Measurements from ENCODE around the gene MKNK2. TPM values are rescaled to one million over a fixed set of nuclear protein-coding genes. Genes with fewer than 3 reads are reported as not detected.

MKNK2 gene
- polyA plus RNA-seq, 1 of the 3 experiments (the other 2 are of a cell fraction), result 65.4 TPM

DNA sequence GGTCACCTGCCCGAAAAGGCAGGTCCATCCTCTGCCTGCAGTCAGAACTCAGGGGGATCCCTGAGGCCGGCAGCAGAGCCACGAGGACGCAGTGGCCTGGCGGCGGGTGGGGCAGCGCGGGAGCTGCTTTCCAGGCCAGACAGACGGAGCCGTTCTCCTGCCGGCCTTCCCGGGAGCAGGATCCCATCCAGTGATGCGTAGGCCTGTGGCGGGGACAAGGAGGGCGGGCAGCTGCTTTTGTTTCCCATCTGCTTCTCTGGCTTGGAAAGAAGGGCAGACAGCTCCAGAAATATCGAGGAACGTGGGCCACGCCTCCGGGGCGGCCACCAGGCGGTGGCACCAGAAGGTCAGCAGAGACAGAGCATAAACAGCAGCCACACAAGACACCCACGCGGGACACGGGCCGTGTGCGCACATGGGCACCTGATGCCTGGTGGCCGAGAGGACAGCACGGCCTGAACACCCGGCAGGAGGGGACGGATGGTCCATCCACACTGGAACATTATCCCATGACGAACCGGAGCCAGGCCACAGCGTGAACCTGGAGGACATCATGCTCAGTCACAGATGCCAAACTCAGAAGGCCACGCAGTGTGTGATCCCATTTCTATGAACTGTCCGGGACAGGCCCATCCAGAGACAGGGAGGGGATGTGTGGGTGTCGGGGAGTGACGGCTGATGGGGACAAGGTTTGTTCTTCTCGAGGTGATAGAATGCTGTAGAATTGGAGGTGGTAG is 13.9 kb upstream of the MKNK2 start:
- Histone ChIP-seq H3K27ac (ENCODE audit: low read depth in 2 of 2, low read length in 1 of 2) (peak overlapping the region in 1 of 2 experiments; percentile 60; a peak in 1 of 4 replicates), H3K9ac (no peak overlapping the region), H3K27me3 (ENCODE audit: insufficient read depth) (no peaks in the 10 kb centered on the region), H3K4me3 (ENCODE audit: low read depth in 2 of 2, low read length in 1 of 2) (no peak overlapping the region), H3K79me2 (ENCODE audit: insufficient read depth) (no peaks in the 10 kb centered on the region; the same call in 1 of the 2 replicates), H3K4me1 (ENCODE audit: control insufficient read depth in 1 of 2, insufficient read depth in 2 of 2, low read depth in 1 of 2, low read length in 1 of 2) (peaks cover 15 to 30% of the 10 kb centered on the region in 2 experiments; a peak in 3 of 4 replicates), H3K9me3 (no peaks in the 10 kb centered on the region), H3K36me3 (replicated peaks in 1 of 2; ENCODE audit: control insufficient read depth in 1 of 2, insufficient read depth in 2 of 2, low read length in 1 of 2) (no peaks in the 10 kb centered on the region), H3K4me2 (no peak overlapping the region), H3F3A (replicated peaks; ENCODE audit: insufficient read depth) (peaks cover 12% of the 10 kb centered on the region), H3K9me2 (no peaks in the 10 kb centered on the region), H4K20me1 (ENCODE audit: insufficient read depth) (no peaks in the 10 kb centered on the region), H2AFZ (ENCODE audit: low read depth) (no peak overlapping the region)
- WGBS (ENCODE audit: low lambda C conversion rate), result 83% methylated on average over 32 of the region's 38 CpGs
- ChIA-PET POLR2A (no interaction called here), CTCF (interaction anchor here (0.8 to 1.7 kb wide), 3 partner anchors 23 to 122 kb away, joined by 3 read pairs; no protein-coding TSS in a partner anchor)
- DNase-seq, result no peak
- TF ChIP-seq, protein P1, sequence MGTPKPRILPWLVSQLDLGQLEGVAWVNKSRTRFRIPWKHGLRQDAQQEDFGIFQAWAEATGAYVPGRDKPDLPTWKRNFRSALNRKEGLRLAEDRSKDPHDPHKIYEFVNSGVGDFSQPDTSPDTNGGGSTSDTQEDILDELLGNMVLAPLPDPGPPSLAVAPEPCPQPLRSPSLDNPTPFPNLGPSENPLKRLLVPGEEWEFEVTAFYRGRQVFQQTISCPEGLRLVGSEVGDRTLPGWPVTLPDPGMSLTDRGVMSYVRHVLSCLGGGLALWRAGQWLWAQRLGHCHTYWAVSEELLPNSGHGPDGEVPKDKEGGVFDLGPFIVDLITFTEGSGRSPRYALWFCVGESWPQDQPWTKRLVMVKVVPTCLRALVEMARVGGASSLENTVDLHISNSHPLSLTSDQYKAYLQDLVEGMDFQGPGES (IDR thresholded peaks at IDR 0.05; ENCODE audit: low read depth, low read length), result no peak
- TF ChIP-seq, protein P2, sequence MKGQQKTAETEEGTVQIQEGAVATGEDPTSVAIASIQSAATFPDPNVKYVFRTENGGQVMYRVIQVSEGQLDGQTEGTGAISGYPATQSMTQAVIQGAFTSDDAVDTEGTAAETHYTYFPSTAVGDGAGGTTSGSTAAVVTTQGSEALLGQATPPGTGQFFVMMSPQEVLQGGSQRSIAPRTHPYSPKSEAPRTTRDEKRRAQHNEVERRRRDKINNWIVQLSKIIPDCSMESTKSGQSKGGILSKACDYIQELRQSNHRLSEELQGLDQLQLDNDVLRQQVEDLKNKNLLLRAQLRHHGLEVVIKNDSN (IDR thresholded peaks at IDR 0.05; ENCODE audit: borderline replicate concordance, low read depth), result no peak
- TF ChIP-seq RXRA (IDR thresholded peaks at IDR 0.05; ENCODE audit: borderline replicate concordance, low read depth) (no peak), FOXM1 (IDR thresholded peaks at IDR 0.05; ENCODE audit: low read depth) (no peak), JUND (IDR thresholded peaks at IDR 0.05) (no peak), ELF1 (IDR thresholded peaks at IDR 0.05) (no peak), RFX5 (IDR thresholded peaks at IDR 0.05; ENCODE audit: low read length) (no peak), MXI1 (IDR thresholded peaks at IDR 0.05; ENCODE audit: low read depth, low read length) (no peak), SMC3 (IDR thresholded peaks at IDR 0.05; ENCODE audit: low read depth, low read length) (no peak), CHD2 (IDR thresholded peaks at IDR 0.05; ENCODE audit: low read length, partially characterized antibody) (no peak), YY1 (IDR thresholded peaks at IDR 0.05; ENCODE audit: low read depth) (no peak)
- TF ChIP-seq, protein P3, sequence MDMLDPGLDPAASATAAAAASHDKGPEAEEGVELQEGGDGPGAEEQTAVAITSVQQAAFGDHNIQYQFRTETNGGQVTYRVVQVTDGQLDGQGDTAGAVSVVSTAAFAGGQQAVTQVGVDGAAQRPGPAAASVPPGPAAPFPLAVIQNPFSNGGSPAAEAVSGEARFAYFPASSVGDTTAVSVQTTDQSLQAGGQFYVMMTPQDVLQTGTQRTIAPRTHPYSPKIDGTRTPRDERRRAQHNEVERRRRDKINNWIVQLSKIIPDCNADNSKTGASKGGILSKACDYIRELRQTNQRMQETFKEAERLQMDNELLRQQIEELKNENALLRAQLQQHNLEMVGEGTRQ (IDR thresholded peaks at IDR 0.05; ENCODE audit: borderline replicate concordance, low read depth, low read length), result no peak
- TF ChIP-seq, protein P4, sequence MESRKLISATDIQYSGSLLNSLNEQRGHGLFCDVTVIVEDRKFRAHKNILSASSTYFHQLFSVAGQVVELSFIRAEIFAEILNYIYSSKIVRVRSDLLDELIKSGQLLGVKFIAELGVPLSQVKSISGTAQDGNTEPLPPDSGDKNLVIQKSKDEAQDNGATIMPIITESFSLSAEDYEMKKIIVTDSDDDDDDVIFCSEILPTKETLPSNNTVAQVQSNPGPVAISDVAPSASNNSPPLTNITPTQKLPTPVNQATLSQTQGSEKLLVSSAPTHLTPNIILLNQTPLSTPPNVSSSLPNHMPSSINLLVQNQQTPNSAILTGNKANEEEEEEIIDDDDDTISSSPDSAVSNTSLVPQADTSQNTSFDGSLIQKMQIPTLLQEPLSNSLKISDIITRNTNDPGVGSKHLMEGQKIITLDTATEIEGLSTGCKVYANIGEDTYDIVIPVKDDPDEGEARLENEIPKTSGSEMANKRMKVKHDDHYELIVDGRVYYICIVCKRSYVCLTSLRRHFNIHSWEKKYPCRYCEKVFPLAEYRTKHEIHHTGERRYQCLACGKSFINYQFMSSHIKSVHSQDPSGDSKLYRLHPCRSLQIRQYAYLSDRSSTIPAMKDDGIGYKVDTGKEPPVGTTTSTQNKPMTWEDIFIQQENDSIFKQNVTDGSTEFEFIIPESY (IDR thresholded peaks at IDR 0.05; ENCODE audit: borderline replicate concordance, low read depth), result no peak
- TF ChIP-seq, protein P5, sequence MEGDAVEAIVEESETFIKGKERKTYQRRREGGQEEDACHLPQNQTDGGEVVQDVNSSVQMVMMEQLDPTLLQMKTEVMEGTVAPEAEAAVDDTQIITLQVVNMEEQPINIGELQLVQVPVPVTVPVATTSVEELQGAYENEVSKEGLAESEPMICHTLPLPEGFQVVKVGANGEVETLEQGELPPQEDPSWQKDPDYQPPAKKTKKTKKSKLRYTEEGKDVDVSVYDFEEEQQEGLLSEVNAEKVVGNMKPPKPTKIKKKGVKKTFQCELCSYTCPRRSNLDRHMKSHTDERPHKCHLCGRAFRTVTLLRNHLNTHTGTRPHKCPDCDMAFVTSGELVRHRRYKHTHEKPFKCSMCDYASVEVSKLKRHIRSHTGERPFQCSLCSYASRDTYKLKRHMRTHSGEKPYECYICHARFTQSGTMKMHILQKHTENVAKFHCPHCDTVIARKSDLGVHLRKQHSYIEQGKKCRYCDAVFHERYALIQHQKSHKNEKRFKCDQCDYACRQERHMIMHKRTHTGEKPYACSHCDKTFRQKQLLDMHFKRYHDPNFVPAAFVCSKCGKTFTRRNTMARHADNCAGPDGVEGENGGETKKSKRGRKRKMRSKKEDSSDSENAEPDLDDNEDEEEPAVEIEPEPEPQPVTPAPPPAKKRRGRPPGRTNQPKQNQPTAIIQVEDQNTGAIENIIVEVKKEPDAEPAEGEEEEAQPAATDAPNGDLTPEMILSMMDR (IDR thresholded peaks at IDR 0.05), result no peak
